Breast epithelium (tissue), 3 donors: ENCODE measurements around the gene PCA3.

Experiments
- CTCF ChIP-seq, 3 donors: fragments of 450-650 bp; IDR thresholded peaks; one replicate each; pipeline ENCODE4 v1.5.1; 2016 to 2017; ENCODE audit warnings: antibody characterized with exemption in 3 of 3, mild to moderate bottlenecking in 3 of 3, moderate library complexity in 3 of 3
- POLR2A ChIP-seq: fragments of 450-650 bp; IDR thresholded peaks from one replicate; pipeline ENCODE4 v1.6.1; 2016; ENCODE audit warnings: antibody characterized with exemption, mild to moderate bottlenecking, moderate library complexity
- POLR2AphosphoS5 ChIP-seq, 3 donors: sonication (generic); formaldehyde crosslinking; IDR thresholded peaks; one replicate each; pipeline ENCODE4 v1.6.1; 2017; ENCODE audit warnings: antibody characterized with exemption in 3 of 3

GRCh38 chr9:76737154-76737902 lies 26.9 kb upstream of the PCA3 start:
- TF ChIP-seq CTCF (IDR thresholded peaks at IDR 0.05), result no peak
- TF ChIP-seq POLR2AphosphoS5 (IDR thresholded peaks at IDR 0.05), result no peak
- no peak for TF ChIP-seq POLR2A
